Mesendoderm (in vitro differentiated cells): ENCODE data around the gene FAM117A.
A peak's percentile ranks its signal among the peaks of the same experiment; 100 is the strongest.

Experiments used
- DNase-seq: peaks from one replicate; pipeline ENCODE4 v3.0.0; 2013
- H2AK5ac ChIP-seq: 2 replicates; pipeline ENCODE4 v1.6.1; 2013; ENCODE audit warnings: low read length, inconsistent platforms
- H2BK120ac ChIP-seq: 2 replicates; pipeline ENCODE4 v1.6.1; 2013; ENCODE audit warnings: low read depth, mild to moderate bottlenecking, low read length, moderate library complexity, mixed read lengths
- H2BK15ac ChIP-seq: replicated peaks from 2 replicates; pipeline ENCODE4 v1.6.1; 2013; ENCODE audit warnings: low read depth, mild to moderate bottlenecking, moderate library complexity
- H2BK5ac ChIP-seq: 2 replicates; pipeline ENCODE4 v1.6.1; 2013; ENCODE audit warnings: low read length, inconsistent platforms
- H3K18ac ChIP-seq: 2 replicates; pipeline ENCODE4 v1.6.1; 2013; ENCODE audit warnings: mild to moderate bottlenecking, low read length, mixed read lengths
- H3K23ac ChIP-seq: one replicate; pipeline ENCODE4 v1.6.1; 2013; ENCODE audit warnings: low read length
- H3K27ac ChIP-seq: 2 replicates; pipeline ENCODE4 v1.5.1; 2013; ENCODE audit warnings: low read depth, mild to moderate bottlenecking, inconsistent platforms, low read length, moderate library complexity
- H3K27me3 ChIP-seq: 2 replicates; pipeline ENCODE4 v1.6.1; 2013; ENCODE audit warnings: low read length, control low read depth, mild to moderate bottlenecking, inconsistent platforms; ENCODE audit not compliant: insufficient read depth, poor library complexity
- H3K36me3 ChIP-seq: 2 replicates; pipeline ENCODE4 v1.6.1; 2013; ENCODE audit warnings: low read length, inconsistent platforms; ENCODE audit not compliant: control insufficient read depth, insufficient read depth
- H3K4ac ChIP-seq: one replicate; pipeline ENCODE4 v1.6.1; 2013; ENCODE audit warnings: low read depth, mild to moderate bottlenecking, low read length, moderate library complexity
- H3K4me1 ChIP-seq: 2 replicates; pipeline ENCODE4 v1.6.1; 2013; ENCODE audit warnings: low read depth, low read length, inconsistent platforms; ENCODE audit not compliant: control insufficient read depth
- H3K4me2 ChIP-seq: 2 replicates; pipeline ENCODE4 v1.6.1; 2013; ENCODE audit warnings: low read length
- H3K4me3 ChIP-seq: 2 replicates; pipeline ENCODE4 v1.5.1; 2013; ENCODE audit warnings: mild to moderate bottlenecking, low read length
- H3K56ac ChIP-seq: one replicate; pipeline ENCODE4 v1.6.1; 2013; ENCODE audit warnings: low read length
- H3K79me1 ChIP-seq: 2 replicates; pipeline ENCODE4 v1.6.1; 2013; ENCODE audit warnings: low read length, inconsistent platforms
- H3K79me2 ChIP-seq: 2 replicates; pipeline ENCODE4 v1.6.1; 2013; ENCODE audit warnings: mild to moderate bottlenecking, low read length; ENCODE audit not compliant: control insufficient read depth, insufficient read depth
- H3K9ac ChIP-seq: 2 replicates; pipeline ENCODE4 v1.6.1; 2013; ENCODE audit warnings: low read length, inconsistent platforms
- H4K5ac ChIP-seq: one replicate; pipeline ENCODE4 v1.6.1; 2013; ENCODE audit warnings: low read length
- H4K8ac ChIP-seq: one replicate; pipeline ENCODE4 v1.6.1; 2013; ENCODE audit warnings: low read depth, mild to moderate bottlenecking, control low read depth, low read length, moderate library complexity
- WGBS: extraction: QIAGEN DNeasy Blood & Tissue Kit; methylation state at CpG from one replicate; pipeline ENCODE4 v1.1.7; 2013; ENCODE audit warnings: low lambda C conversion rate, missing lambda C conversion rate; ENCODE audit not compliant: insufficient coverage; ENCODE audit errors: extremely low coverage; 5-methylcytosine and 5-hydroxymethylcytosine counted together

Gene FAM117A

GRCh38 chr17:49783791-49784190 lies 19.9 kb upstream of the FAM117A start:
- Histone ChIP-seq H3K4me2 (no peak overlapping the region), H3K18ac (no peak overlapping the region), H3K23ac (no peak overlapping the region), H3K4me3 (no peak overlapping the region), H3K4ac (no peak overlapping the region), H2AK5ac (no peak overlapping the region), H4K8ac (no peak overlapping the region), H2BK5ac (no peak overlapping the region), H3K4me1 (no peaks in the 10 kb centered on the region), H2BK120ac (no peak overlapping the region), H2BK15ac (no peak overlapping the region), H3K79me1 (peaks cover 1% of the 10 kb centered on the region), H3K27me3 (no peaks in the 10 kb centered on the region), H4K5ac (no peak overlapping the region), H3K56ac (no peak overlapping the region), H3K27ac (no peak overlapping the region), H3K36me3 (no peaks in the 10 kb centered on the region), H3K9ac (no peak overlapping the region), H3K79me2 (no peaks in the 10 kb centered on the region)
- DNase-seq, result no peak

GRCh38 chr17:49783071-49783715 lies 19.3 kb upstream of the FAM117A start:
- Histone ChIP-seq H3K4me3 (no peak overlapping the region), H3K79me1 (no peaks in the 10 kb centered on the region), H3K36me3 (no peaks in the 10 kb centered on the region), H2BK120ac (no peak overlapping the region), H3K4me1 (no peaks in the 10 kb centered on the region), H2BK5ac (no peak overlapping the region), H3K4ac (no peak overlapping the region), H3K27ac (no peak overlapping the region), H3K4me2 (no peak overlapping the region), H3K56ac (no peak overlapping the region), H2BK15ac (no peak overlapping the region), H3K18ac (no peak overlapping the region), H4K8ac (no peak overlapping the region), H4K5ac (no peak overlapping the region), H3K27me3 (no peaks in the 10 kb centered on the region), H3K23ac (no peak overlapping the region), H3K9ac (no peak overlapping the region), H3K79me2 (no peaks in the 10 kb centered on the region), H2AK5ac (no peak overlapping the region)
- WGBS, result no CpG with 5 or more reads among the region's 3 CpGs
- no peak for DNase-seq

GRCh38 chr17:49779739-49780231 lies 15.9 kb upstream of the FAM117A start:
- Histone ChIP-seq H2BK5ac (no peak overlapping the region), H3K23ac (no peak overlapping the region), H4K8ac (no peak overlapping the region), H3K4me1 (no peaks in the 10 kb centered on the region), H4K5ac (no peak overlapping the region), H2AK5ac (no peak overlapping the region), H3K27ac (no peak overlapping the region), H3K4me2 (no peak overlapping the region), H3K18ac (no peak overlapping the region), H3K56ac (no peak overlapping the region), H3K79me2 (no peaks in the 10 kb centered on the region), H3K36me3 (no peaks in the 10 kb centered on the region), H3K4me3 (no peak overlapping the region), H3K9ac (no peak overlapping the region), H2BK120ac (no peak overlapping the region), H3K4ac (no peak overlapping the region), H2BK15ac (no peak overlapping the region), H3K27me3 (no peaks in the 10 kb centered on the region), H3K79me1 (no peaks in the 10 kb centered on the region)
- DNase-seq, result peak; percentile 18
- WGBS, result no CpG with 5 or more reads among the region's 2 CpGs

GRCh38 chr17:49779156-49779738 lies 15.3 kb upstream of the FAM117A start:
- no peak overlapping the region for H3K18ac ChIP-seq
- no peak overlapping the region for H2AK5ac ChIP-seq
- H3K27ac ChIP-seq, result no peak overlapping the region
- H4K8ac ChIP-seq, result no peak overlapping the region
- H3K79me2 ChIP-seq, result no peaks in the 10 kb centered on the region
- H3K27me3 ChIP-seq, result no peaks in the 10 kb centered on the region
- H3K4me2 ChIP-seq, result no peak overlapping the region
- no peak overlapping the region for H4K5ac ChIP-seq
- no peak overlapping the region for H3K4me3 ChIP-seq
- H2BK5ac ChIP-seq, result no peak overlapping the region
- H2BK15ac ChIP-seq, result no peak overlapping the region
- H3K79me1 ChIP-seq, result no peaks in the 10 kb centered on the region
- H2BK120ac ChIP-seq, result no peak overlapping the region
- H3K56ac ChIP-seq, result no peak overlapping the region
- no peaks in the 10 kb centered on the region for H3K36me3 ChIP-seq
- no peak overlapping the region for H3K4ac ChIP-seq
- no peak overlapping the region for H3K9ac ChIP-seq
- no peak for DNase-seq
- H3K23ac ChIP-seq, result no peak overlapping the region
- no peaks in the 10 kb centered on the region for H3K4me1 ChIP-seq
- WGBS, result no CpG with 5 or more reads among the region's 2 CpGs

- Histone ChIP-seq H2BK15ac (no peak overlapping the region), H3K79me1 (no peaks in the 10 kb centered on the region), H2BK5ac (no peak overlapping the region), H3K27me3 (no peaks in the 10 kb centered on the region), H3K9ac (no peak overlapping the region), H3K4me1 (no peaks in the 10 kb centered on the region), H3K79me2 (no peaks in the 10 kb centered on the region), H3K4me3 (no peak overlapping the region), H2AK5ac (no peak overlapping the region), H3K4ac (no peak overlapping the region), H3K36me3 (no peaks in the 10 kb centered on the region), H2BK120ac (no peak overlapping the region), H3K23ac (no peak overlapping the region), H3K27ac (no peak overlapping the region), H3K4me2 (no peak overlapping the region), H3K56ac (no peak overlapping the region), H3K18ac (no peak overlapping the region), H4K8ac (no peak overlapping the region), H4K5ac (no peak overlapping the region)
- DNase-seq, result no peak
- WGBS, result no CpG with 5 or more reads among the region's 2 CpGs
Measured at GRCh38 chr17:49777563-49777962, 13.6 kb upstream of the FAM117A start.
